ENCODE data around the gene BRAF. TPM values are rescaled to one million over a fixed set of nuclear protein-coding genes. Genes with fewer than 3 reads are reported as not detected.

Gene BRAF
- total and polyA plus RNA-seq, 2 of the 8 experiments (the other 6 are each of a cell fraction or from before 2014, with no cell fraction given): 11.4 to 32.6 TPM

DNA sequence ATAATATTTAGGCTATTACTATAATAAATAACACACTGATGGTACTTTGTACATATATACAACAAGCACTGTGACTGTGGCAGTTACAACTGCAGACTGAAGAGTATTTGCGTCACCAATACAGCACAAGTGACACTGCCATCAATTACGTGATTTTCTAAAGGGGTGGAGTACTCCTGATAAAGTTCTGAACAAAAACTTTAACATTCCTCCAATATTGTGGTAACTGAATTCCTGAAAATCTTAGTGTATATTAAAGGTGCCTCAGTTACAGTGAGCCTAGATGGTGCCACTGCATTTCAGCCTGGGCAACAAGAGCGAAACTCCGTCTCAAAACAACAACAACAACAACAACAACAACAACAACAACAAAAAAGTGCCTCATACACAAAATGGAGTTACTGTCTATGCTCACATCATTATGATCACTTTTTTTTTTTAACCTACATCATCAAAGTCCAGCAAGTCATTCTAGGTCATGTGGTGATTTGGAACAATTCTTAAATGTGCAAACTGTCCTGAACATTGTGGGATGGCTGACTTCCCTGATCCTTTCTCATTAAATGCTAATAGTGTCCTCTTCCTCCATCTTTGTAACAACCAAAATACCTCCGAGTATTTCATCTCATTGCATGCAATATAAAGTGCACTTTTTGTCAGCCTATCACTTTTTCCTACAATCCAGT, 15.1 kb downstream of the BRAF start:
- H3K27me3 ChIP-seq (replicated peaks in 1 of 4; ENCODE audit: control insufficient read depth in 3 of 4, extremely low read depth in 1 of 4, insufficient read depth in 3 of 4, low read length in 3 of 4): no peaks in the 10 kb centered on the region
- no peak overlapping the region for H2BK20ac ChIP-seq (ENCODE audit: low read length)
- H3K4me1 ChIP-seq (replicated peaks in 1 of 4; ENCODE audit: control insufficient read depth in 3 of 4, insufficient read depth in 4 of 4, low read length in 3 of 4): peaks cover 2 to 6% (median 5%) of the 10 kb centered on the region in 4 experiments; a peak in 4 of 7 replicates
- peaks cover 16 to 39% of the 10 kb centered on the region in 2 experiments for H4K20me1 ChIP-seq (replicated peaks in 1 of 2; ENCODE audit: control insufficient read depth in 1 of 2, insufficient read depth in 2 of 2, low read length in 2 of 2)
- no peaks in the 10 kb centered on the region; the same call in 1 of the 2 replicates for H3K23me2 ChIP-seq (ENCODE audit: low read depth, low read length)
- H3K4ac ChIP-seq (replicated peaks; ENCODE audit: insufficient read length, low read depth, low read length): no peak overlapping the region
- POLR2A ChIA-PET (ENCODE audit: partially characterized antibody): interaction anchor here (1.6 kb wide), 1 partner anchor 9 kb away, joined by 3 read pairs; no protein-coding TSS in a partner anchor
- peaks cover 0 to 88% of the 10 kb centered on the region in 2 experiments; a peak in 2 of 4 replicates for H3K79me2 ChIP-seq (ENCODE audit: control insufficient read depth in 1 of 2, insufficient read depth in 2 of 2, low read length in 2 of 2)
- H3K18ac ChIP-seq (ENCODE audit: extremely low read depth, low read length): no peak overlapping the region
- H2BK12ac ChIP-seq (ENCODE audit: low read depth, low read length): no peak overlapping the region
- 85% methylated on average over 5 of the region's 5 CpGs; no CpG with 5 or more reads in 1 of the 2 experiments for WGBS, 2 experiments (ENCODE audit: extremely low coverage in 1 of 2, insufficient coverage in 1 of 2, insufficient read length in 1 of 2, insufficient replicate concordance in 2 of 2, low coverage in 1 of 2, low lambda C conversion rate in 2 of 2, missing lambda C conversion rate in 1 of 2)
- no peak overlapping the region for H4K5ac ChIP-seq (ENCODE audit: insufficient read length, low read depth, low read length)
- H4K91ac ChIP-seq (replicated peaks; ENCODE audit: insufficient read length, low read length): no peak overlapping the region
- no peak for FAIRE-seq
- no peak overlapping the region for H2BK120ac ChIP-seq (replicated peaks; ENCODE audit: low read depth, low read length)
- no peak overlapping the region for H3K23ac ChIP-seq (ENCODE audit: insufficient read length)
- H2AFZ ChIP-seq (ENCODE audit: low read length): no peak overlapping the region
- no peak for TF ChIP-seq GABPA (IDR thresholded peaks at IDR 0.05; ENCODE audit: borderline replicate concordance, insufficient read depth, low read length)
- TF ChIP-seq SIRT6 (IDR thresholded peaks at IDR 0.05; ENCODE audit: low read length): no peak
- no peak overlapping the region for H3K14ac ChIP-seq (ENCODE audit: insufficient read length)
- DNase-seq (ENCODE audit: low read depth in 1 of 2, low spot score in 2 of 2): no peak
- H3K4me3 ChIP-seq (ENCODE audit: extremely low read depth in 1 of 4, insufficient read depth in 2 of 4, low read depth in 3 of 4, low read length in 4 of 4): no peak overlapping the region
- no peaks in the 10 kb centered on the region for H3K36me3 ChIP-seq (ENCODE audit: control insufficient read depth in 2 of 4, insufficient read depth in 4 of 4, low read length in 3 of 4)
- H3K4me2 ChIP-seq (ENCODE audit: insufficient read depth in 1 of 2, low read depth in 2 of 2, low read length in 2 of 2): no peak overlapping the region
- H2BK15ac ChIP-seq (ENCODE audit: low read length): no peak overlapping the region
- no peaks in the 10 kb centered on the region for H3K9me3 ChIP-seq (ENCODE audit: insufficient read depth in 2 of 2, low read depth in 1 of 2, low read length in 1 of 2)
- no peak overlapping the region for H3K9ac ChIP-seq (replicated peaks in 1 of 4; ENCODE audit: extremely low read depth in 1 of 4, low read depth in 3 of 4, low read length in 3 of 4)
- no peak overlapping the region for H3K27ac ChIP-seq (ENCODE audit: low read depth, low read length)
- no peak overlapping the region for H4K8ac ChIP-seq (ENCODE audit: extremely low read depth, insufficient read depth, low read length)
- H3K79me1 ChIP-seq (ENCODE audit: low read depth, low read length): no peaks in the 10 kb centered on the region; the same call in 1 of the 2 replicates
- CTCF ChIA-PET (ENCODE audit: partially characterized antibody): no interaction called here
- H2BK5ac ChIP-seq (ENCODE audit: low read depth, low read length): no peak overlapping the region
- no peak overlapping the region for H2AK5ac ChIP-seq (ENCODE audit: low read depth, low read length)
- no peak overlapping the region for H3K56ac ChIP-seq (replicated peaks; ENCODE audit: insufficient read length, low read depth, low read length)
